Transverse colon (tissue), 4 donors: Measurements from ENCODE around the gene DTNA. TPM values are rescaled to one million over a fixed set of nuclear protein-coding genes. Genes with fewer than 3 reads are reported as not detected.

Experiments used
- DNase-seq: peaks from one replicate; pipeline ENCODE4 v3.0.0-alpha.2; 2019
- H3K27ac ChIP-seq, 4 donors: fragments of 200-600 bp; sonication (generic); 2 replicates each; pipeline ENCODE4 v1.5.1; 2016 to 2018; ENCODE audit warnings: inconsistent platforms in 4 of 4
- H3K27me3 ChIP-seq: fragments of 200-600 bp; sonication (generic); 2 replicates; pipeline ENCODE4 v1.5.1; 2017; ENCODE audit warnings: inconsistent platforms
- H3K36me3 ChIP-seq, 4 donors: fragments of 200-600 bp; sonication (generic); 2 replicates each; pipeline ENCODE4 v1.5.1; 2017 to 2019; ENCODE audit warnings: inconsistent platforms in 4 of 4
- H3K4me1 ChIP-seq, 4 donors: fragments of 200-600 bp; sonication (generic); 2 replicates each; pipeline ENCODE4 v1.5.1; 2017 to 2020; ENCODE audit warnings: inconsistent platforms in 4 of 4
- H3K4me3 ChIP-seq, 4 donors: fragments of 200-600 bp; sonication (generic); 1 replicate in 1 of 4; 2 replicates in 3 of 4; pipeline versions ENCODE4 v1.5.1 to v1.6.1; 2017 to 2019; ENCODE audit warnings: inconsistent platforms in 4 of 4
- H3K9me3 ChIP-seq, 2 donors: fragments of 200-600 bp; sonication (generic); 2 replicates each; pipeline ENCODE4 v1.5.1; 2017 to 2019; ENCODE audit warnings: inconsistent platforms in 2 of 2
- CTCF ChIP-seq, 5 experiments: fragments of 200-600 bp in 3 of 5; fragments of 450-650 bp in 2 of 5; sonication (generic) in 3 of 5; IDR thresholded peaks; 1 replicate in 2 of 5; 2 replicates in 3 of 5; pipeline ENCODE4 v1.5.1; 2016 to 2017; ENCODE audit warnings: antibody characterized with exemption in 5 of 5, inconsistent platforms in 3 of 5, mild to moderate bottlenecking in 2 of 5, moderate library complexity in 1 of 5
- EP300 ChIP-seq: sonication (generic); formaldehyde crosslinking; IDR thresholded peaks from one replicate; pipeline ENCODE4 v1.6.1; 2017; ENCODE audit warnings: antibody characterized with exemption, low read depth
- POLR2A ChIP-seq: fragments of 450-650 bp; IDR thresholded peaks from one replicate; pipeline ENCODE4 v1.6.1; 2016; ENCODE audit warnings: antibody characterized with exemption, mild to moderate bottlenecking, moderate library complexity
- POLR2AphosphoS5 ChIP-seq, 3 donors: sonication (generic); formaldehyde crosslinking; IDR thresholded peaks; one replicate each; pipeline ENCODE4 v1.6.1; 2016; ENCODE audit warnings: antibody characterized with exemption in 3 of 3
- WGBS, 2 donors: methylation state at CpG; one replicate each; pipeline ENCODE4 v1.1.5; 2018; ENCODE audit warnings: low coverage in 1 of 2; 5-methylcytosine and 5-hydroxymethylcytosine counted together
- in situ Hi-C, 4 donors: fragments of 200-750 bp; cut with MboI; loops; one replicate each; pipeline versions ENCODE4 v1.15.0 to v1.15.1; 2017; ENCODE audit warnings: low sequenced_read_pairs in 3 of 4, low pct_ligation_motif_present in 1 of 4, low pct_unique_long_range_greater_than_20kb in 1 of 4
- intact Hi-C: fragments of 100-400 bp; cut with DNase I; formaldehyde crosslinking; loops from one replicate; pipeline ENCODE4 v1.15.1; 2023; ENCODE audit warnings: low total_unique reads
- total RNA-seq, 4 donors: library from RNA; depleted of rRNA; stranded (reverse); fragments of >200 nt; gene quantifications; one replicate each; pipeline ENCODE4 v1.1.0, GENCODE V29; 2016

Gene DTNA
- total RNA-seq, 4 donors from 2014 or later: 8.9 to 74.4 (median 15.1) TPM

DNA sequence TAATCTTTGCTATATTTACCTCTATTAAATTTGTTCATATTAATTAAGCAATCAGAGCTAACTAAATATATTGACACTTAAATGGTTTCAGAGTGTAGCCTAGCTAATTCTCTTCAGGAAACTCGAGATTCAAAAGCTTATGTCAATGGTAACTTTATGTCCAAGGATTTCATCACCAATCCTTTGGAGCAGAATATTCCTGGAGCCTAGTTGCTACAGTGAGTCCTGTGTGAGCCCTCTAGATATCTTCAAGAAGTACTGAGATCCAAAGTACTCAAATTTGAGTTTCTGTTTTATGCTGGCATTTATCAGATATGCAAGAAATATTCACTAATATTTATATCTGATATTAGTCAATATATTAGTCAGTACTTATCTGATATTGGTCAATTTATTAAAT lies 31.3 kb downstream of the DTNA start:
- Histone ChIP-seq H3K4me3 (no peak overlapping the region), H3K9me3 (no peaks in the 10 kb centered on the region), H3K27ac (no peak overlapping the region), H3K27me3 (no peaks in the 10 kb centered on the region), H3K4me1 (peaks cover 0 to 14% (median 2%) of the 10 kb centered on the region in 4 donors), H3K36me3 (no peaks in the 10 kb centered on the region)
- in situ Hi-C loops (no loop called here), intact Hi-C loops (no loop called here)
- DNase-seq: no peak
- 50 to 61% methylated on average over 1 of the region's 1 CpG for WGBS, 2 donors
- TF ChIP-seq POLR2A: no peak
- no peak for TF ChIP-seq CTCF (IDR thresholded peaks at IDR 0.05)
- TF ChIP-seq EP300: no peak
- TF ChIP-seq POLR2AphosphoS5 (IDR thresholded peaks at IDR 0.05): no peak

- Histone ChIP-seq H3K4me1 (peaks cover 0 to 13% (median 2%) of the 10 kb centered on the region in 4 donors), H3K36me3 (no peaks in the 10 kb centered on the region), H3K27me3 (no peaks in the 10 kb centered on the region), H3K9me3 (no peaks in the 10 kb centered on the region), H3K27ac (peak overlapping the region in 2 of 4 donors; percentile 27 to 36), H3K4me3 (no peak overlapping the region)
- in situ Hi-C loops (no loop called here), intact Hi-C loops (no loop called here)
- DNase-seq: no peak
- TF ChIP-seq POLR2A (no peak), POLR2AphosphoS5 (IDR thresholded peaks at IDR 0.05) (peak; percentile 10 to 79 (median 42)), EP300 (peak; percentile 28)
- WGBS, 2 donors: 53 to 70% methylated on average over 5 of the region's 5 CpGs
These were observed 32.8 kb downstream of the DTNA start for GRCh38 chr18:34742891-34743341.

- no peak for DNase-seq
- no peaks in the 10 kb centered on the region for H3K27me3 ChIP-seq
- in situ Hi-C loops: no loop called here
- no peak for TF ChIP-seq POLR2AphosphoS5 (IDR thresholded peaks at IDR 0.05)
- no peak for TF ChIP-seq EP300
- TF ChIP-seq POLR2A: no peak
- no peak for TF ChIP-seq CTCF (IDR thresholded peaks at IDR 0.05)
- WGBS, 2 donors: 77 to 80% methylated on average over 1 to 4 of the region's 4 CpGs
- intact Hi-C loops: no loop called here
- H3K36me3 ChIP-seq: no peaks in the 10 kb centered on the region
- H3K9me3 ChIP-seq: no peaks in the 10 kb centered on the region
- H3K4me3 ChIP-seq: no peak overlapping the region
- H3K4me1 ChIP-seq: peaks cover 0 to 10% (median 2%) of the 10 kb centered on the region in 4 donors
- H3K27ac ChIP-seq: no peak overlapping the region
These were observed 34.5 kb downstream of the DTNA start for GRCh38 chr18:34744569-34744968.

GRCh38 chr18:34746614-34747013 lies 36.5 kb downstream of the DTNA start:
- in situ Hi-C loops (no loop called here), intact Hi-C loops (no loop called here)
- DNase-seq: no peak
- Histone ChIP-seq H3K4me1 (peaks cover 0 to 10% (median 2%) of the 10 kb centered on the region in 4 donors), H3K36me3 (no peaks in the 10 kb centered on the region), H3K27me3 (no peaks in the 10 kb centered on the region), H3K9me3 (no peaks in the 10 kb centered on the region), H3K4me3 (no peak overlapping the region), H3K27ac (no peak overlapping the region)
- WGBS, 2 donors: 63 to 69% methylated on average over 1 of the region's 1 CpG
- TF ChIP-seq CTCF (IDR thresholded peaks at IDR 0.05) (no peak), POLR2A (no peak), EP300 (no peak), POLR2AphosphoS5 (IDR thresholded peaks at IDR 0.05) (no peak)

DNA sequence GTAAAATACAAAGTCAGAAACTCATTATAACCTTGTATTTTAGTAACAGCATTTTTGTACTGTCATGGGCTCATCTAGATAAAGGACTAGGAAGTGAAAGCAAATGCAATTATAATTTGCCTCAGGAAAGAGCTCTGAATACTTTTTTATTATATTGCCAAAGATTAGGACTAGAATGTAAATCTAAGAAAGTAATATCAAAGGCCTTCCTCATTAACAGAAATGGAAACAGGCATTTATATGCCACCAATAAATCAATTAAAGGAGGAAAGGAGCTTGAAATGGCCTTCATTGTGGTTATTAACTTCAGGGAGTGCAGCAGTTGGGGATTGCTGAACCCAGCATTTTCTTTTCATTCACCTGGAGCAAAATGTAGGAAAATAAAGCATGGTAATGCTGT lies 39.6 kb downstream of the DTNA start:
- intact Hi-C loops: no loop called here
- DNase-seq: no peak
- Histone ChIP-seq H3K4me3 (no peak overlapping the region), H3K9me3 (no peaks in the 10 kb centered on the region), H3K36me3 (no peaks in the 10 kb centered on the region), H3K27me3 (no peaks in the 10 kb centered on the region), H3K4me1 (no peaks in the 10 kb centered on the region), H3K27ac (peak overlapping the region in 1 of 4 donors; percentile 35)
- in situ Hi-C loops: no loop called here
- TF ChIP-seq POLR2AphosphoS5 (IDR thresholded peaks at IDR 0.05) (no peak), EP300 (no peak)
